Thyroid gland (tissue), 4 donors: ENCODE data around the gene PPIA. TPM values are rescaled to one million over a fixed set of nuclear protein-coding genes. Genes with fewer than 3 reads are reported as not detected.

Experiments
- DNase-seq, 2 donors: peaks; one replicate each; pipeline ENCODE4 v3.0.0-alpha.2; 2019
- H3K27ac ChIP-seq, 3 donors: fragments of 200-600 bp; sonication (generic); 1 replicate in 2 of 3; 2 replicates in 1 of 3; pipeline ENCODE4 v1.5.1; 2016 to 2019; ENCODE audit warnings: mild to moderate bottlenecking in 1 of 3, moderate library complexity in 1 of 3
- H3K27me3 ChIP-seq: fragments of 200-600 bp; sonication (generic); one replicate; pipeline ENCODE4 v1.5.1; 2019
- H3K36me3 ChIP-seq, 2 donors: fragments of 200-600 bp; sonication (generic); one replicate each; pipeline ENCODE4 v1.5.1; 2016 to 2019
- H3K4me1 ChIP-seq, 2 donors: fragments of 200-600 bp; sonication (generic); one replicate each; pipeline ENCODE4 v1.5.1; 2017 to 2019
- H3K4me3 ChIP-seq, 3 donors: fragments of 200-600 bp; sonication (generic); replicated peaks in 1 of 3; 1 replicate in 2 of 3; 2 replicates in 1 of 3; pipeline ENCODE4 v1.5.1; 2016; ENCODE audit warnings: mild to moderate bottlenecking in 1 of 3
- H3K9me3 ChIP-seq: fragments of 200-600 bp; sonication (generic); one replicate; pipeline ENCODE4 v1.5.1; 2017
- POLR2A ChIP-seq, 2 donors: fragments of 450-650 bp; IDR thresholded peaks; one replicate each; pipeline ENCODE4 v1.6.1; 2017; ENCODE audit warnings: antibody characterized with exemption in 2 of 2, mild to moderate bottlenecking in 2 of 2, moderate library complexity in 1 of 2
- WGBS, 2 donors: methylation state at CpG; one replicate each; pipeline ENCODE4 v1.1.5; 2017; 5-methylcytosine and 5-hydroxymethylcytosine counted together
- intact Hi-C: fragments of 100-400 bp; cut with DNase I; formaldehyde crosslinking; loops from one replicate; pipeline ENCODE4 v1.15.1; 2023
- total RNA-seq, 4 donors: library from RNA; depleted of rRNA; stranded (reverse); fragments of >200 nt; gene quantifications; one replicate each; pipeline ENCODE4 v1.2.3, GENCODE V29; 2016
- TF ChIP-seq, protein P1 (sequence below), 6 experiments: fragments of 200-600 bp in 3 of 6; fragments of 450-650 bp in 3 of 6; sonication (generic) in 3 of 6; IDR thresholded peaks; one replicate each; pipeline ENCODE4 v1.5.1; 2016 to 2019; ENCODE audit warnings: antibody characterized with exemption in 6 of 6, mild to moderate bottlenecking in 2 of 6, inconsistent platforms in 1 of 6, moderate library complexity in 1 of 6

The PPIA gene
- total RNA-seq, 4 donors from 2014 or later: 1,021 to 2,051 (median 1,545) TPM

DNA sequence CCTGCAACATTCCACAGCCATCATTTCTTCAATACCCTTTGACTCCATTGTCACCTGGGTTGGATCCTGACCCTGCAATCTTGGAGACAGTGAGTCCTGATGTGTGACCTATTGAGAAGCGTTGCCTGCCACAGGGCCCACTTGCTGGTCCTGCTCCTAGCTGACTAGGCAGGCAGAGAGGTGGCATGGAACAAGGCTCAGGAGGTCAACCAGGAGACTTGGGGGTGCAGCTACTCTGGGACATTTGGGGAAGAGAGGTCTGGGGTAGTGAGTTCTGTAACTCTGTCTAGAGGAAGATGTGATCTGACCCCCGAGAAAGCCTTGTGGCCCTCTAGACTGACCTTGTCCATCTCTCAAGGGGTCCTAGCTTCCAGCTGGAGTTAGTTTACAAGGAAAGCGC is 46.1 kb upstream of the PPIA start:
- H3K27ac ChIP-seq: peak overlapping the region in 2 of 3 donors; percentile 30 to 51
- peaks cover 12 to 47% of the 10 kb centered on the region in 2 donors for H3K4me1 ChIP-seq
- H3K27me3 ChIP-seq: no peaks in the 10 kb centered on the region
- H3K9me3 ChIP-seq: no peaks in the 10 kb centered on the region
- no peak overlapping the region for H3K4me3 ChIP-seq
- no peak for DNase-seq
- TF ChIP-seq, protein P1, sequence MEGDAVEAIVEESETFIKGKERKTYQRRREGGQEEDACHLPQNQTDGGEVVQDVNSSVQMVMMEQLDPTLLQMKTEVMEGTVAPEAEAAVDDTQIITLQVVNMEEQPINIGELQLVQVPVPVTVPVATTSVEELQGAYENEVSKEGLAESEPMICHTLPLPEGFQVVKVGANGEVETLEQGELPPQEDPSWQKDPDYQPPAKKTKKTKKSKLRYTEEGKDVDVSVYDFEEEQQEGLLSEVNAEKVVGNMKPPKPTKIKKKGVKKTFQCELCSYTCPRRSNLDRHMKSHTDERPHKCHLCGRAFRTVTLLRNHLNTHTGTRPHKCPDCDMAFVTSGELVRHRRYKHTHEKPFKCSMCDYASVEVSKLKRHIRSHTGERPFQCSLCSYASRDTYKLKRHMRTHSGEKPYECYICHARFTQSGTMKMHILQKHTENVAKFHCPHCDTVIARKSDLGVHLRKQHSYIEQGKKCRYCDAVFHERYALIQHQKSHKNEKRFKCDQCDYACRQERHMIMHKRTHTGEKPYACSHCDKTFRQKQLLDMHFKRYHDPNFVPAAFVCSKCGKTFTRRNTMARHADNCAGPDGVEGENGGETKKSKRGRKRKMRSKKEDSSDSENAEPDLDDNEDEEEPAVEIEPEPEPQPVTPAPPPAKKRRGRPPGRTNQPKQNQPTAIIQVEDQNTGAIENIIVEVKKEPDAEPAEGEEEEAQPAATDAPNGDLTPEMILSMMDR (IDR thresholded peaks at IDR 0.05): no peak
- no peak for TF ChIP-seq POLR2A (IDR thresholded peaks at IDR 0.05)
- intact Hi-C loops: no loop called here
- 93 to 94% methylated on average over 3 of the region's 3 CpGs for WGBS, 2 donors
- H3K36me3 ChIP-seq: no peaks in the 10 kb centered on the region

DNA sequence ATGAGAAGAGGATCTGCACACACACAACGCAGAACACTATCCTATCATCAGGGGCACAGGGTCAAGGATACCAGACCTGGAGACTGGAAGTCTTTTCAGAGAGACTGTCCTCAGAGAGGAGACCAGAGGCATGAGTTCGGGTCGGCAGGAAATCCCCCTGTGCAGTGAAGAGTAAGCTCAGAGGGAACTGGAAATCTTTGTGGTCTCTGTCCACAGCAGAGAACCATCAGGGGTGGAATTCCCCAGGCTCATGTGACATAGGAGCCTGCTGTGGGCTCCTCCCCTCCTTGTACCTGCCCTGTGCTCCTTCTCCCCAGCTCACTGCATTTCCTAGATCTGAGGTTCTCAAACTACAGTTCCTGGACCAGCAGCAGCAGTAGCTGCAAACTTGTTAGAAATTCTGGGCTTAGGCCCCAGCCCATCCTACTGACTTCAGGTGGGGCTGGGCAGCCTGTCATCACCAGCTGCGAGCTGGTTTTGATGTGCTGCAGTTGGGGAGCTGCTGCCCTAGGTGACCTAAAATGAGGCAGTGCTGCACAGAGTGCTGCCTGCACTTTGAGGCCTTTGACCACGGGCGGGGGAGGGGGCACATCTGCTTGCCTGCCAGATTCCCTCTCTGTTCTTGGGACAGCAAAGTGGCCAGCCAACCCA is 45.4 kb upstream of the PPIA start:
- TF ChIP-seq POLR2A (IDR thresholded peaks at IDR 0.05): no peak
- TF ChIP-seq, protein P1 (IDR thresholded peaks at IDR 0.05): no peak
- intact Hi-C loops: no loop called here
- DNase-seq: peak; percentile 70 to 73
- no peaks in the 10 kb centered on the region for H3K9me3 ChIP-seq
- H3K36me3 ChIP-seq: no peaks in the 10 kb centered on the region
- H3K4me1 ChIP-seq: peaks cover 18 to 53% of the 10 kb centered on the region in 2 donors
- no peak overlapping the region for H3K4me3 ChIP-seq
- 40 to 43% methylated on average over 6 of the region's 6 CpGs for WGBS, 2 donors
- peak overlapping the region in 2 of 3 donors; percentile 38 to 51 for H3K27ac ChIP-seq
- H3K27me3 ChIP-seq: no peaks in the 10 kb centered on the region

DNA sequence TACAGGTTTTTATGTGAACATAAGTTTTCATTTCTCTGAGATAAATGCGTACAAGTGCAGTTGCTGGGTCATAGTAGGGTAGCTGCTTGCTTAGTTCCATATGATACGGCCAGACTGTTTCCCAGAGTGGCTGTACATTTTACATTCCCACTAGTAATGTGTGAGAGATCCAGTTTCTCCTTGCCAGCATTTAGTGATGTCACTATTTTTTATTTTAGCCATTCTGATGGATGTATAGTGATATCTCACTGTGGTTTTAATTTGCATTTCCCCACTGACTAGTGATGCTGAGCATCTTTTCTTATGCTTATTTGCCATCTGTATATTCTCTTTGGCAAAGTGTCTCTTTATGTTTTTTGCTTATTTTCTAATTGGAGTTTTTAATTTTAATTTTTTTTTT is 43.7 kb upstream of the PPIA start:
- H3K9me3 ChIP-seq: no peaks in the 10 kb centered on the region
- H3K4me1 ChIP-seq: peaks cover 31 to 66% of the 10 kb centered on the region in 2 donors
- no peak for DNase-seq
- peaks cover 5 to 11% of the 10 kb centered on the region in 2 donors for H3K36me3 ChIP-seq
- TF ChIP-seq POLR2A (IDR thresholded peaks at IDR 0.05): no peak
- TF ChIP-seq, protein P1 (IDR thresholded peaks at IDR 0.05): no peak
- H3K4me3 ChIP-seq: no peak overlapping the region
- 94 to 97% methylated on average over 2 of the region's 2 CpGs for WGBS, 2 donors
- intact Hi-C loops: no loop called here
- H3K27me3 ChIP-seq: no peaks in the 10 kb centered on the region
- H3K27ac ChIP-seq: no peak overlapping the region

DNA sequence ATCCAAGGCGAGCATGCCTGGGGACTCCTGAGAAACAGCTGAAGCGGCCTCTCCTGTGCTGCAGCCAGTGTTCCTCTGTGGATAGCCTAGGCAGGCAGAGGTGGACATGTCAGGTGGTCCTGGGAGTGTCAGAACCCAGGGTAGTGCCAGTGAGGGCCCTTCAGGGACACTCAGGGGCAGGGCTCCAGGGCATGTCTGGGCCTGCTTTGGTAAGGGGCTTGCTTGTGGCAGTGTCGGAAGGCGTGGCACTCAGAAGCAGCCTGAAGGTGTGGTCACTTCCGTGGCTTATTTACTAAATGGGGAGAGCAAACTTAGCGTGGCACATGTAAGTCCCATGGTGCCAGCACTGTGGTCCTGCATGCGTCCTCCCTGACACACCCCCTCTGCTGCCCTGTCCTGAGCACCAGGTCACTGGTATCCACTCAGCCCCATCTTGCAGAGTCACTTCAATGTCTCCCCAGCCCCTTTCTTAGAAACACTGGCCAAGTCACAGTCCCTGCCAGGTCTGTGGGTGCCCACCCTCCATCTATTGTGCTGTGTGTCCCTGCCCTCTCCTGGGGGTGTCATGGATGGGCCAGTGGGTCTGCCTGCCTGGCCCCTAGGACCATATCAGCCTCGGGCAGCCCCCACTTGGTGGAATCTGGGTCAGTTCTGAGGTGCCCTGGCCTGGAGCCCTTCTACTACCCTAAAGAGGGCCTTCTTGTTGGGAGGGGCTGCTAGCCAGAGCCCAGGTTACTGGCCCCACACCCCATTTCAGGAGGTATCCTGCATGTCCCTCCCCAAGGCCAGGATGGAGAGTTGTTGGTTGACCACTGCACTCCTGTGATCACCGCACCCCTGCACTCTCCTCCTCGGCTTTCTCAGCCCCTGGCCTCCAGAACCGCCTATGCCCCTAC is 41.4 kb upstream of the PPIA start:
- no peak overlapping the region for H3K4me3 ChIP-seq
- H3K4me1 ChIP-seq: peaks cover 31 to 58% of the 10 kb centered on the region in 2 donors
- H3K27ac ChIP-seq: no peak overlapping the region
- no peak for TF ChIP-seq POLR2A (IDR thresholded peaks at IDR 0.05)
- TF ChIP-seq, protein P1 (IDR thresholded peaks at IDR 0.05): no peak
- WGBS, 2 donors: 93 to 96% methylated on average over 9 of the region's 11 CpGs
- no peak for DNase-seq
- H3K27me3 ChIP-seq: no peaks in the 10 kb centered on the region
- intact Hi-C loops: no loop called here
- H3K9me3 ChIP-seq: no peaks in the 10 kb centered on the region
- H3K36me3 ChIP-seq: peaks cover 21 to 22% of the 10 kb centered on the region in 2 donors
